B cell (primary cell): ENCODE data around the gene RFX2.

Source experiments
- EZH2 ChIP-seq: IDR thresholded peaks from 2 replicates; pipeline ENCODE4 v1.6.1; 2012; ENCODE audit warnings: borderline replicate concordance, low read depth, mild to moderate bottlenecking, moderate library complexity, low read length; ENCODE audit not compliant: insufficient read depth, poor library complexity, severe bottlenecking
- TF ChIP-seq, protein P1 (sequence below): fragments of 200-600 bp; IDR thresholded peaks from one replicate; pipeline ENCODE4 v1.8.0; 2022; ENCODE audit warnings: antibody characterized with exemption, mild to moderate bottlenecking

DNA sequence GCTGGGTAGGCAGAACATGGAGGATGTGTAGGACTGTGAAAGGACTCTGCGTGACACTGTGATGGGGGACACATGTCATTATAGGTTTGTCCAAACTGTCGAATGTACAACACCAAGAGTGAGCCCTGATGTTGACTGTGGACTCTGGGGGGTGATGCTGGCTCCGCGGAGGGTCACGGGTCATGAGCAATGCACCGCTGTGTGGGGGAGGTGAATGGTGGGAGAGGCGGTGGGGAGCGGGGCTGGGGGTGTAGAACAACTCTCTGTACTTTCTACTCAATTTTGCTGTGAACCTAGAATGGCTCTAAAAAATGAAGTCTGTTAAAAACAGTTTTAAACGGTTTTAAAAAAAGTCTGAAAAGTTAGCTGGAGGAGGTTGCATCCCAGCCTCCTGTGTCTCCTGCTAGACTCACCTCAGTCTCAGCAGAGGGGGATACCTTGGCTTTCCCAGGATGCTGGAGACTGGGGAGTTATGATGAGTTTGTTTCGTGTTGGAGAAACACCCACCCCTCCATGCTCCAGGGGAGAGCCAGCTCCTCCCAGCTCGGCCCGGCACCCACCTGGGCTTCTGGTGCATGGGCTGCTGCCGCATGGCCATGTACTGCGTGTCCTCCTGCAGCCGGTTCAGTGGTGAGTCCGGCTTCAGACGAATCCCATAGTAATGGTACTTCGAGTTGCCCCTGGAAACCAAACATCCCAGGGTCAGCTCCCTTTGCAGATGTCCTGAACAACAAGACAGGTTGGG, 97.7 kb downstream of the RFX2 start:
- TF ChIP-seq, protein P1, sequence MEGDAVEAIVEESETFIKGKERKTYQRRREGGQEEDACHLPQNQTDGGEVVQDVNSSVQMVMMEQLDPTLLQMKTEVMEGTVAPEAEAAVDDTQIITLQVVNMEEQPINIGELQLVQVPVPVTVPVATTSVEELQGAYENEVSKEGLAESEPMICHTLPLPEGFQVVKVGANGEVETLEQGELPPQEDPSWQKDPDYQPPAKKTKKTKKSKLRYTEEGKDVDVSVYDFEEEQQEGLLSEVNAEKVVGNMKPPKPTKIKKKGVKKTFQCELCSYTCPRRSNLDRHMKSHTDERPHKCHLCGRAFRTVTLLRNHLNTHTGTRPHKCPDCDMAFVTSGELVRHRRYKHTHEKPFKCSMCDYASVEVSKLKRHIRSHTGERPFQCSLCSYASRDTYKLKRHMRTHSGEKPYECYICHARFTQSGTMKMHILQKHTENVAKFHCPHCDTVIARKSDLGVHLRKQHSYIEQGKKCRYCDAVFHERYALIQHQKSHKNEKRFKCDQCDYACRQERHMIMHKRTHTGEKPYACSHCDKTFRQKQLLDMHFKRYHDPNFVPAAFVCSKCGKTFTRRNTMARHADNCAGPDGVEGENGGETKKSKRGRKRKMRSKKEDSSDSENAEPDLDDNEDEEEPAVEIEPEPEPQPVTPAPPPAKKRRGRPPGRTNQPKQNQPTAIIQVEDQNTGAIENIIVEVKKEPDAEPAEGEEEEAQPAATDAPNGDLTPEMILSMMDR: no peak
- TF ChIP-seq EZH2: no peak
